AG04449 (cell line): Measurements from ENCODE around the gene C1orf115.
"Not testable (repeated sequence)": the region's sequence is repeated elsewhere in the genome, so short reads cannot be mapped to it uniquely, and the experiment has no call there.

Experiments
- CTCF ChIA-PET: fragments of 350-600 bp; formaldehyde crosslinking; extraction: SDS; loops from one replicate; lab custom pipeline; 2021; ENCODE audit warnings: antibody characterized with exemption; lab: Yijun Ruan, JAX
- POLR2A ChIA-PET: fragments of 400-600, 350-600 bp; formaldehyde crosslinking; extraction: SDS; loops from one replicate; lab custom pipeline; 2020; ENCODE audit warnings: antibody characterized with exemption, inconsistent platforms; lab: Yijun Ruan, JAX
- DNase-seq: peaks from one replicate; pipeline ENCODE4 v3.0.0-alpha.2; 2010; ENCODE audit warnings: low read depth, low spot score
- H3K4me3 ChIP-seq: 2 replicates; pipeline ENCODE4 v1.5.1; 2011; ENCODE audit warnings: low read depth, mild to moderate bottlenecking, control low read depth, low read length
- CTCF ChIP-seq: IDR thresholded peaks from one replicate; pipeline ENCODE4 v1.5.1; 2011; ENCODE audit warnings: mild to moderate bottlenecking, moderate library complexity, low read length, control low read depth, inconsistent platforms; ENCODE audit not compliant: insufficient read depth; ENCODE audit errors: missing control alignments

The C1orf115 gene

GRCh38 chr1:220682901-220683576, 7.1 kb upstream of the C1orf115 start:
- ChIA-PET POLR2A (no interaction called here), CTCF (interaction anchor here (1.3 kb wide), 1 partner anchor 94 kb away, joined by 4 read pairs; no protein-coding TSS in a partner anchor)
- no peak for TF ChIP-seq CTCF
- no peak overlapping the region for H3K4me3 ChIP-seq
- no peak for DNase-seq

GRCh38 chr1:220683716-220684115, 6.4 kb upstream of the C1orf115 start:
- H3K4me3 ChIP-seq, DNase-seq, POLR2A ChIA-PET: not testable (repeated sequence)
- CTCF ChIA-PET: interaction anchor here (1.3 kb wide), 1 partner anchor 93 kb away, joined by 4 read pairs; no protein-coding TSS in a partner anchor

- POLR2A ChIA-PET: no interaction called here
- H3K4me3 ChIP-seq: no peak overlapping the region
- no peak for TF ChIP-seq CTCF
- CTCF ChIA-PET: interaction anchor here (0.9 to 1.1 kb wide), 2 partner anchors 49 to 92 kb away, joined by 3 to 6 read pairs; no protein-coding TSS in a partner anchor
- DNase-seq: no peak
Measured at GRCh38 chr1:220684890-220685289, 5.3 kb upstream of the C1orf115 start.

GRCh38 chr1:220685879-220686278, 4.3 kb upstream of the C1orf115 start:
- ChIA-PET POLR2A (no interaction called here), CTCF (interaction anchor here (0.9 to 1.6 kb wide), 3 partner anchors 10 to 89 kb away, joined by 3 to 9 read pairs (median 3); no protein-coding TSS in a partner anchor)

GRCh38 chr1:220687809-220688208, 2.4 kb upstream of the C1orf115 start:
- no peak for DNase-seq
- no peak overlapping the region for H3K4me3 ChIP-seq
- ChIA-PET CTCF (no interaction called here), POLR2A (no interaction called here)
- no peak for TF ChIP-seq CTCF

More at GRCh38 chr1:220685879-220686278, 4.3 kb upstream of the C1orf115 start:
- DNase-seq: no peak
- no peak for TF ChIP-seq CTCF
- H3K4me3 ChIP-seq: no peak overlapping the region

GRCh38 chr1:220689666-220690065, 497 bp upstream of the C1orf115 start:
- no peak for TF ChIP-seq CTCF
- ChIA-PET CTCF (interaction anchor here (0.6 to 1.3 kb wide), 5 partner anchors 10 to 460 kb away, joined by 3 to 8 read pairs (median 4); no protein-coding TSS in a partner anchor), POLR2A (no interaction called here)
- H3K4me3 ChIP-seq: peak overlapping the region; percentile 59
- no peak for DNase-seq
